ENCODE data around the gene LMCD1. TPM values are rescaled to one million over a fixed set of nuclear protein-coding genes. Genes with fewer than 3 reads are reported as not detected.

Gene LMCD1
- total RNA-seq, 2 donors from 2014 or later = 5.8 to 7.1 TPM

DNA sequence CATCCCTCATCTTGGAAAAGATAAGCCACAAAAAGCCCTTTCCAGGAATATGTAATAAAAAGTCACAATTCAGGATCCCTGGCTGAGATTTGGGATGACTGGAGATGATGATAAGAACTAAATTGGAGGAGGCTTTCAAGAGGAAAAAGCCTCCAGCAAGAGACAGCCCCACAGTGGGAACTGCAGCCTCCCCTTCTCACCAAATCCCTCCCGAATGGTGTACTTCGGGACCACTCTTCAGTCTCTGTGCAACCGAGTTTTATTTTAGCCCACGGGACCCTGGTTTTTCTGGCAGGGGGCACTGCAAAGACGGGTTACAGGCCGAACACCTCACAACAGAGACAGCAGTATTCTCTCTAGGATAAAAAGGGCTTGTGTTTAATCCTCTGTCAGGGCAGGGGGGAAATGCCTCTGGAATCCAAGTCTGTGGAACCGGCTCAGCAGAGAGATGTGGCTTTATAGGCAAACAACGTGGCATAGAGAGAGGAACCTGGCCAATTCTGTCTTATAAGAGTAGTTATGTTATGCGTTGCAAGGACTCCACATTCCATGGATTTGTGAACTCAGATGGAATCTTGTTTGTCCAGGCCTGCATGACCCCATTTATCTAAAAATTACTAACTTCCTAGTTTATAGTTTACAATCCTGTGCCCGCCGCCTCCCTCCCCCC, 1.2 kb upstream of the LMCD1 start:
- ATAC-seq = peak; percentile 8

DNA sequence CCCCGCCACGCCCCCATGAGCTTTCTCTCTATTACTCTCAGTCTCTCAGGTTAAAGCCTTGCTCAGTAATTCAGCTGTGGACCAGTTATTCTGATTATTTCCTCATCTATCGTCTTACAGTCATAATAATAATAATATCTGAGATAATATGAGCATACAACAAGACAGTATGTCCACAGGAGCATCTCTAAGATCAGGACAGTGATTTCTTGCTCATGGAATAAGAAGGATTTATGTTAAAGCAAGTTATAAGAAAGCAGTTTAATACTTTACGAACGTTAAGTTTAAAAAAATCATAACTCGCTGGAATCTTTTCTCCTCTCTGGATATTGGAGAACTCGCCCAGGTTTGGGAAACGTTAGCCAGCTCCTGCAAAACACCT, 643 bp upstream of the LMCD1 start:
- DNase-seq (no peak), ATAC-seq (no peak)
- intact Hi-C loops (cut with DNase I, micrococcal nuclease) = no loop called here

More for the DNA sequence above, 1.2 kb upstream of the LMCD1 start:
- DNase-seq = no peak
- intact Hi-C loops (cut with DNase I, micrococcal nuclease) = no loop called here

DNA sequence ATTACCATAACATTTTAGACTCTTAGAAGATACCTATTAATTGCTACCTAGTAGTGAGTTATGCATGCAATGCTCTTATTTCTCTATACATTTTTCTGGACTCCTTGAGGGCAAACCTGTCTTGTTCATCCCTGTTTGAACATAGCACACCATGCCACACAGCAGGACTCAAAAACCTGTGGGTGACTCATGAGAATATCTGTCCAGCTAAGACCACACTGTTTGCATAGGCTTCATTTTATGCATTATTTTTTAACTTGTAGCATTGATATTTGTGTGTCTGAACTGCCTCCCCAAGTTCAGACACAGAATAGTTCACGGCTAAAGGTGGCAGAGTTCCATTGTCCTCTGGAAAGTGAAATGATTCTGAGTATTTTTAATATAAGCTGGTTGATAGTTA, 1.8 kb downstream of the LMCD1 start:
- DNase-seq (no peak), ATAC-seq (no peak)
- intact Hi-C loops (cut with DNase I, micrococcal nuclease) = no loop called here

DNA sequence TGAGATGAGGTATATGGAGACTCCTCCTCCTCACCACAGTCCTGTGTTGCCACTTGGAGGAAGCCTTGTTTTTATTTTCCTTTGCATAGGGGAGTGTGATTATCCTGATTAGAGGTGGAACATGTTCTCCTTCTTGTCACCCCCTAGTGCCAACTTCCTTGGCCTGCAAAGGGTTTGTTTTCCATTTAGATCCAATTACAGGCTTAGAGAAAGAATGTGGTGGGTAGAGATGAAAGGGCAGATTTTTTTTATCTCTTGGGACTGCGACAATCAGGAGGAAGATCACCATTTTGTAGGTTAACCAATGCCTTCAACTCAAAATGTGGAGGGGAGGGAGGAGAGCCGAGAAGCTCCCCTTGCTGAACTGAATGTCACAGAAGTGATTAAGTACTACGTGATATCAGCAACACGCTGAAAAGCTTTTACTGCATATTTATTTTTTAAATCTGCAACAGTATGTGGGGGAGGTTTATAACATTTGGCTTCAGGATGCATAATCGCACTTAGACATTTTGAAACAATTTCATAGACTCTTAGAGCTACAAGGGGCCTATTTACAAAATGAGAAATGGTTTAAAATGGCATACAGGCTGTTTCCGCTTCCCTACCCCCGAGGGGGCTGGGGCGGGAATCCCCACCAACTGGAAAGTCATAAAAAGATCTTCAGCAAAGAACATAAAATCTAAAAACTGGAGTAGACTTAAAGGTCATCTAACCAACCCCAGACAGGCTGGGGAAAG, 2.4 kb downstream of the LMCD1 start:
- intact Hi-C loops (cut with DNase I, micrococcal nuclease) = no loop called here
- ATAC-seq (no peak), DNase-seq (no peak)

DNA sequence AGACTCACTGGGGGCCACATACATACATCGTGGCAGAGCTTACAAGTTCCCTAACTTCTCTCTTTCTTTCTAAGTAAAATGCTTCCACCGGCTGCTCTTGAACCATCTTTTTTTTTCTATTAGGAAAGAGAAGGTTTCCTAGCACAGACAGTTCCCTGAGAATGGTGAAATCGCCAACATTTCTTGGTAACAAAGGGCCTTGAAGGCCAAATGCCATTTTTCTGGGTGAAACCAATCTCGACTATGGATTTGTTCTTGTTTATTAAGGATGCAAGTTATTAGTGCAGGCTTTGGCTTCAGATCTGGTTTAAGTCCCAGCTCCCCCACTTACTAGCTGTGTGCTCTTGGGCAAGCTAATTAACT, 3.0 kb downstream of the LMCD1 start:
- ATAC-seq (no peak), DNase-seq (no peak)
- intact Hi-C loops (cut with DNase I, micrococcal nuclease) = no loop called here

DNA sequence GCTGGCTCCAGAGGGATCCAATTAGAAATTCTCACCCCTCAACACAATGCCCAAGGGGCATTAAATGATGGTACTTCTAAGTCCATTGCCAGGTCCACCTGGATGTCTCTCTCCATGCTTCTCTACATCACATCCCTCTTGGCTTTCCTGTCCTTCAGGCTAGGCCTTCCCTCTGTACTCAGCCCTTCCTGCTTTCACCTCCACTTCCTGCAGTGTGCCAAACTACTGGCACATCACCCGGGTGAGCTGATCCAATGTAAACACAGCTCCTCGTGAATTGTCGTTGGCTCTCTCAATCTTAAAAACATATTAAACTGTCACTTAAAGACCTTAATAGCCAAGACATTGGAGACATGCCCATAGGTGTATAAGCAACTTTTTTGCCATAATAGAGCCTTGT, 4.0 kb downstream of the LMCD1 start:
- ATAC-seq (peak; percentile 70), DNase-seq (peak; percentile 48 to 78)
- intact Hi-C loops (cut with DNase I, micrococcal nuclease) = no loop called here

DNA sequence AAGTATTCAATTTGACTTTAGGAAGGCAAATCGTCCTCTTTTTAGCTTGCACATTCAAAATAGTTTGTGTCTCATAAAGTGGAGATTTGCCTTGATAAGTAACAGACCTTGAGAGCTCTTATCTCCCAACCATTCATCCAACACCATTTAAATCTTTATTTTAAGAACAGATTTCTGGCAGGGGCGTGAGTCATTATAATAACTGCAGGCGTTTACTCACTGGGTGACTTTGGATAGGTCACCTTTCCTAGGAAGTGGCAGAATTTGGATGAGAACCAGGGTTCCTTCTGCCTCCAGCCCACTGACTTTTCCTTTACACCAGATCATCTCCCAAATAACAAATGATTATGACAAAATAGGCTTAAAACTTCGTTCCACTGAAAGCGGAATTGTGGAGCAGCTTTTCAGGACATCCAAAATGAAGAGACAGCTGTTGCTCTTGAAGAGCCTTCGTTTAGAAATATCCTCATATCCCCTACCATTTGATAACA, 5.0 kb downstream of the LMCD1 start:
- ATAC-seq (no peak), DNase-seq (no peak)
- intact Hi-C loops (cut with DNase I, micrococcal nuclease) = no loop called here

DNA sequence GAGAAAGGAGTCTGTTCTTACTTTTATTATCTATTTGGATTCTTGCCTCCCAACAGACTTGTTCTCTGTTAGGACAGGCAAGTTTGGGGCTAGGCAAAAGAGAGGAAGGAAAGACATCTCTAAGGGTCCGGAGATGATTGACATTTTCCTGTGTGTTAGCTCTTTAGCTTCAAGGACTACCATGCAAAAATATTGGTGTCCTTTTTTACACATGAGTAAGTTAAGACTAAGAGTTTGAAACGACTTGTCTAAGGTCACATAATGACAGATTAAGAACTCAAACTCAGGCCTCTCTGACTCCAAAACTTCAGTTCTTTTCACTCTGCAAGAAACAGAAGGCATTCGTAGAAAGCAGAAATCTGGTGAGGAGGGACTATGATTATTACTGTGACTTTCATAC, 5.9 kb downstream of the LMCD1 start:
- no peak for DNase-seq
- ATAC-seq = no peak
- intact Hi-C loops (cut with DNase I, micrococcal nuclease) = no loop called here

DNA sequence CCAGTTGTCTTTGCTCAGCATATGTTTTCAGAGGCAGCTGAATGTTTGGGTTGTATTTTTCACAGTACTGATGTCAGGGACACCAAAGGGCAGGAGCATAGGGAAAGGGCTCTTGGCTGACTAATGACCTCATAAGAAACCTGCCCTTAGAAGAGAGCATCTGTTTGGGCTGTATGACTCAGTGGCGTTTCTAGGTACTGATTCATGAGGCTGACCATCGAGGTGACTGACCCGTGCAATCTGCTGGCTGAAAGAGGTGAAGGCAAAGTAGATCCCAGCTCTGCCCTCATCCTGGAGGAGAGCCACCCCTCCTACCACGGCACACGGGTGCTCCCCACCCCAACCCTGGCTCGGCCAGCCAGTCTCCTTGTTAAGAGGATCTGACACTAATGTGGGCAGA, 8.3 kb downstream of the LMCD1 start:
- intact Hi-C loops (cut with DNase I, micrococcal nuclease) = no loop called here
- DNase-seq = no peak
- no peak for ATAC-seq

DNA sequence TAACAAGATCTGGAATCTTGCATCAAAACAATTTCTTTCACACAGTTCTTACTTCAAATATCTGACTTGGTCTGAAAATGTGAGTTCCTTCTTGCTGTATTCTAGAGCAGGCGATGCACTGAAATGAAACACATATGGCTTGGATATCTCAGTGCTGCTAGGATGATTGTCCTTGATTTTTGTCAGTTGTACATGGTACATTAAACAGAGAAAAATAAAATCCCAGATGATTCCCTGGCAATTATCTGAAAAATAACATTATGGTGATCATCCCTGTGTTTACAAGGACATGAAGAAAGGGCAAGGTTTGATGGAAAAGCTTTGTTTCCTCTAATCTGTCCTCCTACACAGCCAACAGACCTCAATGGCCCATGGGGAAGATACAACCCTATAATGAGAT, 10.6 kb downstream of the LMCD1 start:
- intact Hi-C loops (cut with DNase I, micrococcal nuclease) = no loop called here
- DNase-seq (no peak), ATAC-seq (no peak)

DNA sequence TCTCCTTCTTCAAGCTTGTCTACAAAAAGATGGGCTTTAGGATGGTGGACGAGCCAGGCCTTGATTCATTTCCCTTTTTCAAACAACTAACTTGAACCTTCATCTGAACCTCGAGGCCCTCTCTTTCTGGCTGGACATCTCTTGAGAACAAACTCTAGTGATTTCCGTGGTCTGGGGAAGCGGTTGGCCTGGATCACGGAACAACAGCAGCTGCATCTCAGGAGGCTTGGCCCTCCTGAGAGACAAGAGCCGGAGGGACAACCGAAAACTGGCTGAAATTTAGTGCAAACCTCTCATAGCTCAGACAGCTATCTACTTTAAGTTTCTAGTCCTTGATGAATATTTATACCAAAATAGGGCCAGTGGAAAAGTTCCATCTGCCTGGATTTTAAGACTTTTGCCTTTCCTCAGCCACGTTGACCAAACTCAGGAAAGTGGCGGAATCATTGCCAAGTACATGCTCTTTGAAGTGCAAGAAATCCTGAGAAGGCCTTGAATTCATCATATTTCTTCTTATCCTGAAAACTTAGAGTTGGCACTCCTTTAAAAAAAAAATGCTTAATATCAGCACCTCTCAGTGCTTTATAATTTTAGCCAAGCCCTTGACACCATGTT, 14.5 kb downstream of the LMCD1 start:
- intact Hi-C loops (cut with DNase I, micrococcal nuclease) = no loop called here
- DNase-seq (no peak), ATAC-seq (no peak)

DNA sequence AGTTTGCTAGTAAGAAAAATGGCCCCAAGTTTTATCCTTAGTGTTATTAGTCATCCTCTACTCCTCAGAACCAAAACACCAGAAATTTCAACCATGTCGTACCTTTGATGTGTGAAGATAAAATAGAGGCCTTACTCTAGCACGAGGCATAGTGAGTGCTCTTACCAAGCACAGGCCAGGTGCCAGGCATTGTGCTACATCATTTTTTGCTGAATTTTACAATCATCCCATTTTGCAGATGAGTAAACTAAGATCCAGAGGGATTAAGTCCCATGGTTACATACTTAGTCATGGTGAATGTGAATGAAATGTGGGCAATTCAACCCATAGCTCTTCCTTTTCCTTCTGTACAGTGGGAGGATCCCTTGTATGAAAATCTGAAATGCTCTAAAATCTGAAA, 15.2 kb downstream of the LMCD1 start:
- DNase-seq = no peak
- intact Hi-C loops (cut with DNase I, micrococcal nuclease) = no loop called here
- ATAC-seq = no peak

DNA sequence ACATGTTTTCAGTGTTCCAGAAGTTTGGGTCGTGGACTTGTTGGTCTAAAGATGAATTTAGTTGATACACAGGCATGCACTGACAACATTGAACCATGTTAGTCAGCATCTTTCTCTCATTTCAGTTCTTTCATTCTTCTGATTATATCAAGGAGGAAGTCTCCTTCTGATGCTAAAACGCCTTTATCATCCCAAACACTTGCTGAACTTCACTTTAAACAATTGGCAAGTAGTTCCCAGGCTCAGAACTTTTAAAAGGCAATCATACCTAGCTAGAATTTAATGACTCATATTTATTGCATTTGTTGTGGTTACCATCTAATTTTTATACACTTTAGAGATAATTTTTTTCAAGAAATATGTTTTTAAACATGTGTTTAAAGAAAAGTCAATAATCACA, 15.9 kb downstream of the LMCD1 start:
- ATAC-seq (no peak), DNase-seq (no peak)
- intact Hi-C loops (cut with DNase I, micrococcal nuclease) = no loop called here

DNA sequence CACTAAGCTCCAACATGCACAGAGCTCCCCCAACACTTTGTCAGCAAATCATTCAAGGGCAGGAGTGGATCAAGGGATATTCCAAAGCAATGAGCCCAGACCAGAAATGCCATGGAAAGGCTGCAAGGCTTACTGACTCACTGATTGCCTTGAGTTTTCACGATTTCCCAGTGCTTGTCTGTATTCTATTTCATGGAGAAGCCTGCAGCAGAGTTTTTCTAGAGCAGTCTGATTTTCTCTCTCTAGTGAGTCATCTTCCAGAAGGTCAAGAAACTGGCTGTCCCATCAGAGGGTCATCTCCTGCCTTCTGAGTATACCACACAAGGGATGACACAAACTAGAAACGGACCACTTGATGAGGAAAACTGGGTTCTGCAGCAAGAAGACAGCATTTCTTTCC, 16.5 kb downstream of the LMCD1 start:
- DNase-seq = no peak
- intact Hi-C loops (cut with DNase I, micrococcal nuclease) = no loop called here
- no peak for ATAC-seq

DNA sequence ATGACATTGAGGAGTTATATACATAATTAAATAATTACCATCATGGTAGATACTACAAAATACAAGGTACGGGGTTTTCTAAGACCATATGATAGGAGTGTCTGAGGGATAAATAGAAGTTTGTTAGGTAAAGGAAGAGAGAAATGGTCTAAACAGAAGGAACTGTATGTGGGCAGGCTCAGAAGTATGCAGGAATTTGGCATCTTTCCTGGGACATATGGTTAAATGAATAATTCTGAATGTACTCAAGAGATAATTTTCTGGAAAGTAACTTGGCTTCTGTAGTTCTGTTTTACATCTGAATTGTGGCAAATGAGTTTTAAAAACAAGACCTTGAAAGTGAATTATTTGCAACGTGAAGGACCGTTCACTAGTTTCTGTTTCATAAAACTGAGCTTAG, 17.5 kb downstream of the LMCD1 start:
- ATAC-seq (no peak), DNase-seq (no peak)
- intact Hi-C loops (cut with DNase I, micrococcal nuclease) = no loop called here

DNA sequence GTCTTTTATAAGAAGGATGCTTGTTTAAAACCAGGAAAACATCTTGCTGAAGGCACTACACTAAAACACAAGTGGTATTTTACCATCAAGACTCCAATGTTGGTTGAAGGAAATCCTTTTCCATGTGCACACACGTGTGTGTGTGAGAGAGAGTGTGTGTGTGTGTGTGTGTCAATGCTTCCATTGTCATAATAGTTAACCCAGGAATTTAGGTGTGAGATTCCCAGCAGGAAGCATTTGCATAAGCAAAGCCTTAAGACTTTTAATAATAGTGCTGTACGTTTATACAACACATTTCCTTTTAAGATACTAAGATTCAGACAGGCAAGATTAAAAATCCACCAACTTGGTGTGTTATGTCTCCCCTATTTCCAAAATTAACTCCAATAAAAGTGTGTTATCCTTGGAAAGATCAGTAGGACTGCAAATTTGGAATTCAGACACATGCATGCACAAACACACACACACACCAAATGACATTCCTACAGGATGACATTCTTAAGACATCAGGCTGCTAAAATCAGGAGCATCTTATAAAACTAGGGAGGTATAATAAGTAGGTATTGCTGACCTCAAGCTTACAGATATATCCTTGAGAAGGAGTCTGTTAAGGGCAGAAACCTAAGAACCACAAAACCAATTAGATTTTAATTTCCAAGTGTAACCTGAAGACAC, 18.3 kb downstream of the LMCD1 start:
- no peak for ATAC-seq
- DNase-seq = no peak
- intact Hi-C loops (cut with DNase I, micrococcal nuclease) = no loop called here

DNA sequence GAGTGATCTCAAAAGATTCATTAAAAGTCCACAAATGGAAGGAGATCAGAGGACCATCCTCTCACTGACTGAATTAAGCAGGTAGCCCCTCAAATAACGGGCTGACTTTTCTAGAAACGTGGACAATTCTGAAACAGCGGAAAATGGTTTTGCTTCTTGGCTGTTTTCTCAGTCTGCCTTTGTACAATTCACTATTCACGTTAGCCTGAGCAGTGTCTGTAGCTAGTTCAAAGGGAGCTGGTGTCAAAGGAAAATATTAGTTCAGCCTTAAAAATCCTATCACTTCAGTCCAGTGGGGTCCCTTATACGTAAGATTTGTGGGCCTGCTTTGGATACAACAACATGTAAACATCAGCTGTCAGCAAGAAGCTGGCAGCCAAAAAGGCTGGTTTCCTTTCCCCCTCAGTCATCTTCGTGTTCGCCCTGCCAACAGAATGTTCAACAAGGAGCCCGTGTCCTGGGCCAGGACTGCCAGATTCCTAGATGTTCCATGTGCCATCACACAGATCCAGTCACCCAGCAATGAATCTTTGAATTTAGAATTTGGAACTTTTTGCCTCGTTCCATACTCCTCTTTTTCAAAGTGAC, 19.3 kb downstream of the LMCD1 start:
- ATAC-seq (no peak), DNase-seq (no peak)
- intact Hi-C loops (cut with DNase I, micrococcal nuclease) = no loop called here

DNA sequence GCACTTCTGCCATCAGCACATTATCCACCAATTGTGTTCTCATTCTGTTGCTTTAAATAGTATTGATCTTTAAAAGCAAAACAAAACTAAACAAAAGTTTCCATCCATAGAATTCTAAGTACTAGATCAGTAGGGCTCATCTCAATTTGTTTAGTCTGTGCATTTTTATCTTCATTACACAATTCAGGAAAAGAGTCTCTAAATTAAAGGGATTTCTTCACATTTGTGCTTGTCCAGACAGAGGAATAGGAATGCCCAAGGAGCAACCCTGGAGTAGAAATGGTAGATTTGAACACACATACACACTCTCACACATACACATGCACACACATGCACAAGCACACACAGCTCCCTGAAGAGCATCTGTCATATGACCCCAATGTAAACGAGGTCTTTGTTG, 21.4 kb downstream of the LMCD1 start:
- ATAC-seq (no peak), DNase-seq (no peak)
- intact Hi-C loops (cut with DNase I, micrococcal nuclease) = no loop called here

DNA sequence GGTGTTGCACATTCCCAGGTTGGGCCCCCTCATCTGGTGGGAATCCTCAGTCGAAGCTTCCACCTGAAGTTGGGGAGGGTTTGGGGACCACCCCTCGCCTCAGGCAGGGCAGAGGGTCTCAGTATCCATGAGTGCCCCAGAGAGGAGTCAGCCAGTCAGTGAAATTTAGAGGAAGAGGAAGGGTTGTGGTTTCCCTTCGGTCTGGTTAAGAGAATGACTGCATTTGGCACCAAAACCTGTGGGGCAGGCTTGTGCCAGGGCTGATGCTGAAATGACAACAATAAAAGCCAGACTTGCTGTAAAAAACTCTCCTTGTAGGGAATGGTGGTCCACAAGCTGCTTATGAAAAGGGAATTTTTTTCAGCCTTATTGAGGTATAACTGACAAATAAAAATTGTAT, 22.6 kb downstream of the LMCD1 start:
- intact Hi-C loops (cut with DNase I, micrococcal nuclease) = no loop called here
- ATAC-seq = no peak
- no peak for DNase-seq
